Right lung (tissue), 5 donors: Measurements from ENCODE around the gene COL6A1. TPM values are rescaled to one million over a fixed set of nuclear protein-coding genes. Genes with fewer than 3 reads are reported as not detected.

Experiments
- DNase-seq, 2 donors: peaks; one replicate each; pipeline ENCODE4 v3.0.0-alpha.2; 2013
- polyA plus RNA-seq, 5 donors: library from polyadenylated mRNA; unstranded; fragments of 120-200 nt; gene quantifications; one replicate each; pipeline versions ENCODE4 v1.2.1 to v1.2.3, GENCODE V29; 2013; ENCODE audit warnings: inconsistent platforms in 1 of 5, low replicate concordance in 1 of 5; ENCODE audit not compliant: insufficient read length in 5 of 5, insufficient read depth in 1 of 5

The COL6A1 gene
- polyA plus RNA-seq, 5 donors: 261 to 594 (median 343) TPM

DNA sequence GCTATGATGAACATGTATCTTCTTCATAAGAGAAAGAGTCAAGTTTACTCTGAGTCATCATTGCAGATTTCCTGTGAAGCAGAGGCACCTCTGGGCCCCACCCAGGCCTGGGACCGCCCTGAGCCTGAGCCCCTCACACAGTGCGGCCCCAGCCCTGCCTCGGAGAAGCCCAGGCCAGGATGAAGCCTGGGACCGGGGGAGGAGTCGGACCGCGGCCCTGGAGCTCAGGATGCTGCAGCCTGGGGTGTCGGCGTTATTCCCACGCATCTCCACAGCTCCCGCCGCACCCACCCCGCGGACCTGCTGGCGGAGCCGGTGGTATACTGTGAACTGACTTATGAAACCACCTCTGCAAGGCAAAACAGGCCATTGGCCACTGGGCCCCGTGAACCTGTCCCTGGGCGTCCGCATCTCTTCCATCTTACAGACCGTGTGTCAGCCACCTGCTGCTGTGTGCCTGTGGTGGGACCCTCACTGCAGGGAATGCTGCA lies 2.4 kb upstream of the COL6A1 start:
- no peak for DNase-seq

GRCh38 chr21:45979651-45980050 lies 1.9 kb upstream of the COL6A1 start:
- DNase-seq: no peak

- no peak for DNase-seq
Observed at GRCh38 chr21:45980271-45980670, 1.3 kb upstream of the COL6A1 start.

- no peak for DNase-seq
Observed at GRCh38 chr21:45980697-45981096, 873 bp upstream of the COL6A1 start.

- no peak for DNase-seq
Observed at GRCh38 chr21:45982092-45982757, 655 bp downstream of the COL6A1 start.

- no peak for DNase-seq
Observed at GRCh38 chr21:45982758-45983648, 1.4 kb downstream of the COL6A1 start.

- DNase-seq: no peak
Observed at GRCh38 chr21:45983649-45983965, 2.0 kb downstream of the COL6A1 start.

- no peak for DNase-seq
Observed at GRCh38 chr21:45983981-45984551, 2.5 kb downstream of the COL6A1 start.

- no peak for DNase-seq
Observed at GRCh38 chr21:45984584-45985095, 3.1 kb downstream of the COL6A1 start.

- DNase-seq: no peak
Observed at GRCh38 chr21:45985471-45986315, 4.1 kb downstream of the COL6A1 start.

DNA sequence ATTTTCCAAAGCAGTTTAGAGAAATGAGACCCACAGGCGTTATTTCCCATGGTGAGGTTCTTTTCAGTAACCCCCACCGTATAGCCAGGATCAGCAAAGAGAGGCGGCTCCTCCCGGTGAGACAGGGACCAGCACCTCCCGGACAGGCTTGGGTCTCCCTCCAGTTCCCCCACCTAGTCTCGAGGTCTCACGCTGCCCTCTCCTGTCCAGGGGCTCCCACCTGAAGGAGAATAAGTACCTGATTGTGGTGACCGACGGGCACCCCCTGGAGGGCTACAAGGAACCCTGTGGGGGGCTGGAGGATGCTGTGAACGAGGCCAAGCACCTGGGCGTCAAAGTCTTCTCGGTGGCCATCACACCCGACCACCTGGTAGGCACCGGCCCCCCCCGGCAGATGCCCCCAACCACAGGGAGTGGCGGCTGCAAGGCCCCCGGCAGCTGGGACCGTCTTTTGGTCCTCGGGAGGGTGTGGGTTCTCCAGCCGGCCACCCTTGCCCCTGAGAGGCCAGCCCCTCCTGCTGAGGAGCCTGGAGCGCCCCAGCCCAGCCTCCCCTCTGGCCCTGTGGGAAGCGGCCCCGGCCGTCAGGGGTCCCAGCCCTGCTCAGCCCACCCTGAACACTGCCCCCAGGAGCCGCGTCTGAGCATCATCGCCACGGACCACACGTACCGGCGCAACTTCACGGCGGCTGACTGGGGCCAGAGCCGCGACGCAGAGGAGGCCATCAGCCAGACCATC lies 4.9 kb downstream of the COL6A1 start:
- no peak for DNase-seq

GRCh38 chr21:45987121-45987711 lies 5.6 kb downstream of the COL6A1 start:
- DNase-seq: no peak

GRCh38 chr21:45988366-45989347 lies 7.1 kb downstream of the COL6A1 start:
- DNase-seq: no peak

GRCh38 chr21:45989355-45990048 lies 7.9 kb downstream of the COL6A1 start:
- no peak for DNase-seq

- no peak for DNase-seq
Observed at GRCh38 chr21:45990049-45990711, 8.6 kb downstream of the COL6A1 start.

- no peak for DNase-seq
Observed at GRCh38 chr21:45990741-45991605, 9.4 kb downstream of the COL6A1 start.
